G401.6 (cell line): Measurements from ENCODE around the gene INPPL1.

Source experiments
- FAIRE-seq: peaks from 2 replicates; lab custom pipeline; 2012; peaks lifted over from hg19 to GRCh38; lab: Jason Lieb, UNC

The INPPL1 gene

DNA sequence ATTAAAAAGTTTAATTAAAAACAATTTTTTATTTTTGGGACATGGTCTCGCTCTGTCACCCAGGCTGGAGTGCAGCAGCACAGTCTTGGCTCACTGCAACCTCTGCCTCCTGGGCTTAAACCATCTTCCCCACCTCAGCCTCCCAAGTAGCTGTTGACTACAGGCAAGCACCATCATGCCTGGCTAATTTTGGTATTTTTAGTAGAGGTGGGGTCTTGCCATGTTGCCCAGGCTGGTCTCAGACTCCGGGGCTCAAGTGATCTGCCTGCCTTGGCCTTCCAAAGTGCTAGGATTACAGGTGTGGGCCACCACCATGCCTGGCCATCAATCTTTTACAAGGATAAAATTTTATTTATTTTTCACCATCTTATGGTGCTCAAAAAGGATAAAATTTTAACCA is 62.7 kb downstream of the INPPL1 start:
- no peak for FAIRE-seq
